Measurements from ENCODE around the gene ULK1.

The ULK1 gene

DNA sequence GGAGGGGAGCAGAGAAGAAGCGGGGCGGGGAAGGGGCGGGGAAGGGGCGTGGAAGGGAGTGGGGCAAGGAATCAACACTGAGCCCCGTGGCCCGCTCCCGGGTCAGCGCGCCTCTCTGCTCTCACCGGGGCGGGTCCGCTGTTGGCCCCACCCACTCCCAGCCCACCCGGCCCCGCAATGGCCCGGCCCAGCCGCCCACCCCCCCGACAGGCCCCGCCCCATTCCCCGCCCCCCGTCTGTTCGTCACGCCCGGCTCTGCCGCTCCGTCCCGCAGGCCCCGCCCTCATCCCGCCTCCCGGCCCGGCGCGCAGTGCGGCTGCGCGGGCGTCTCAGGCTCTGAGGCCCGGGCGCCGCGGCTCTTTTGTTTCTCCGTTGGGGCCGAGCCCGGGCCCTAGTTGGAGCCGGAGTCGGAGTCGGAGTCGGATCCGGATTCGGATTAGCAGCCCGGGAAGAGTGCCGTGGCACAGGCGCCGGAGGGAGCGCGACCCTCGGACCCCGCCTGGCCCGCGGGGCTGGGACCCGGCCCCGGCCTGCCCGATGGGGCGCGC, at the start of gene ULK1:
ULK1 (plus strand) TSS at position 310 of the 548 bp plus-strand sequence. CDS start 380 bp downstream, outside the sequence.
- peak; percentile 95 for DNase-seq

DNA sequence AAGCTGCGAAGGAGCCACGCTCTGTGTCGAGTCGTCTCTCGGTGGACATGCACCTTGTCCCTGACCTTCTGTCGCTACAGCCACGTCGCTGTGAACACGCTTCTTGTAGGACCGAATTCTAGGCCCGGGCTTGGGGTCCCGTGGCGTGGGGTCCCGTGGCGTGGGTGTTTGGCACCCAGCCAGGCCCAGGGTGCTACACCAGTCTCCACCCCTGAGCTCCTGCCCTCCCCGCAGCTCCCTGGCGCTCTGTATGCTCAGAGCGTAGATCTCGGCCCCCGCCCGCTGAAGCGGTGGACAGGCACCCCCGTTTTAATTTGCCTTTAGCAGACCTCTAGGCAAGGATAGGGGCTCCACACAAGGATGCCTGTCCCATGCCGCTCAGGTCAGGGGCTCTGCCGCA, 49.8 kb upstream of the ULK1 start:
- DNase-seq: no peak

DNA sequence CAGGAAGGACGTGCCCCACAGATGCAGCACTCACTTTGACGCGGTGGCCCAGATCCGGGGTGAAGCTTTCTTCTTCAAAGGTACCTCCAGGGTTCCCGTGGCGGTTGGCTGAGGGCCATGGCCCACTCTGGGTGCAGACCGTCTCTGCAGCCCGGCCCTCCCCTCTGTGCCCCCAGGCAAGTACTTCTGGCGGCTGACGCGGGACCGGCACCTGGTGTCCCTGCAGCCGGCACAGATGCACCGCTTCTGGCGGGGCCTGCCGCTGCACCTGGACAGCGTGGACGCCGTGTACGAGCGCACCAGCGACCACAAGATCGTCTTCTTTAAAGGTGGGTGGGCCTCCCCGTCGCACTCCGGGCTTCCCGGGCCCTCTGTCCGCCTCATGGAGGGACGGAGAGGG, 49.3 kb upstream of the ULK1 start:
- DNase-seq: no peak

DNA sequence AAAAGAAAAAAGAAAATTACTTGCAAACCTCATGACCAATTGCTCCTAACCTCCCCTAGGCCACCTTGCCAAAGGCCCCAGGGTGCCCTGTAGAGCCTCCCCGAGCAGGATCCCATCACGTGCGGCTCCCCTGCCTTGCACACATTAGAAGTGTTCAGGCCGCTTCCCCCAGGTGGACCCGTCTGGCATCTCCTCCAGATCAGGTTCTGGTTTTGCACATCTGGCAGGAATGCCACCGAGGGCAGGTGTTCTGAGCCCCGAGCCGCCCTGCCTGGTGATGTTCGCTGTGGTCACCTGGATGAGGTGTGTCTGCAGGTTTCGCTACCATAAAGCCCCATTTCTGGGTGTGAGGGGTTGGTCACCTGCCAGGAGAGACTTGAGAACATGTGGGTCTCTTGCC, 47.0 kb upstream of the ULK1 start:
- no peak for DNase-seq

DNA sequence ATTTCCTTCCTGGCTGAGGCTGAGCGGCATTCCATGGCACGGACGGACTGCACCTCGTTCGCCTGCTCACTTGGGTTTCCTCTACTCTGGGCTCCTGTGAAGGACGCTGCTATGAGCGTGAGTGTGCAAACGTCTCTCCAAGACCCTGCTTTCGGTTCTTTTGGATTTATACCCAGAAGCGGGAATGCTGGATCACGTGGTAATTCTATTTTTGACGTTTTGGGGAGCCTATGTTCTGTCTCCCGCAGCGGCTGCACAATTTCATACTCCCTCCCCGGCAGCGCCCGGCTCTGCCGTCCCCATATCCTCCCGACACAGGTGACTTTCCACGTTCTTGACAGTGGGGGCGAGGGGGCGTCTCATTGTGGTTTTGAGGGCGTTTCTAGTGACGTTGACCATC, 45.7 kb upstream of the ULK1 start:
- no peak for DNase-seq

DNA sequence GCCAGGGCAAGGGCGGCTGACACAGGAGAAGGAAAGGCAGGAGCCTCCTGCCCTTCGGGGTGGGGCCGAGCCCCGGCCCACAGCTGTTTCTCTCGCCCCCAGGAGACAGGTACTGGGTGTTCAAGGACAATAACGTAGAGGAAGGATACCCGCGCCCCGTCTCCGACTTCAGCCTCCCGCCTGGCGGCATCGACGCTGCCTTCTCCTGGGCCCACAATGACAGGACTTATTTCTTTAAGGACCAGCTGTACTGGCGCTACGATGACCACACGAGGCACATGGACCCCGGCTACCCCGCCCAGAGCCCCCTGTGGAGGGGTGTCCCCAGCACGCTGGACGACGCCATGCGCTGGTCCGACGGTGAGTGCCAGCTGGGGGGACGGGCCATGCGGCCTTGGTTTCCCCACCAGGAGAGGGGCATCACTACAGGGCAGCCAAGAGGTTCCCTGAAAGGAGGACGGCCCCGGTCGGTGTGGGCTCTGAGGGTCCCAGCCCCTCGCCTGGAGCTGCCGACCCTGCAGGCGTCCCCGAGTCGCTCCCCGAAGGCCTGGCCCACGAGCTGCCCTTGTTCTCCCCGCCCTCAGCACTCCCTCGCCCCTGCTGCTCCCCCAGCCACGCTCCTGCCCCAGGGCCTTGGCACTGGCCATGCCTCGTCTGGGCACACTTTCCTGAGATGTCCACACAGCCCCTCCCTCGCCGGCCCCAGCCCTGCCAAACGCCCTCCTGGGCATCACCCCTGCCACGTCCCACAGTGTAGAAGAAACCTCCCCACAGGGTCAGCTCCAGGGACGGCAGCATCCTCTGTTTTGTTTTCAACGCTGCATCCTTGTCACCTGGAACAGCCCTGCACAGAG, 44.5 kb upstream of the ULK1 start:
- no peak for DNase-seq

DNA sequence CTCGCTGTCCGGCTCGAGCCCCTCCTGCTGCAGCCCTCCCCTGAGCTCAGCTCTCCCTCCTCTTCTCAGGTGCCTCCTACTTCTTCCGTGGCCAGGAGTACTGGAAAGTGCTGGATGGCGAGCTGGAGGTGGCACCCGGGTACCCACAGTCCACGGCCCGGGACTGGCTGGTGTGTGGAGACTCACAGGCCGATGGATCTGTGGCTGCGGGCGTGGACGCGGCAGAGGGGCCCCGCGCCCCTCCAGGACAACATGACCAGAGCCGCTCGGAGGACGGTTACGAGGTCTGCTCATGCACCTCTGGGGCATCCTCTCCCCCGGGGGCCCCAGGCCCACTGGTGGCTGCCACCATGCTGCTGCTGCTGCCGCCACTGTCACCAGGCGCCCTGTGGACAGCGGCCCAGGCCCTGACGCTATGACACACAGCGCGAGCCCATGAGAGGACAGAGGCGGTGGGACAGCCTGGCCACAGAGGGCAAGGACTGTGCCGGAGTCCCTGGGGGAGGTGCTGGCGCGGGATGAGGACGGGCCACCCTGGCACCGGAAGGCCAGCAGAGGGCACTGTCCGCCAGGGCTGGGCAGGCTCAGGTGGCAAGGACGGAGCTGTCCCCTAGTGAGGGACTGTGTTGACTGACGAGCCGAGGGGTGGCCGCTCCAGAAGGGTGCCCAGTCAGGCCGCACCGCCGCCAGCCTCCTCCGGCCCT, 43.4 kb upstream of the ULK1 start:
- peak; percentile 43 for DNase-seq

- no peak for DNase-seq
Measured at GRCh38 chr12:131851741-131852550, 42.5 kb upstream of the ULK1 start.

- no peak for DNase-seq
Measured at GRCh38 chr12:131852551-131853299, 41.7 kb upstream of the ULK1 start.

- DNase-seq: no peak
Measured at GRCh38 chr12:131853832-131854797, 40.3 kb upstream of the ULK1 start.

DNA sequence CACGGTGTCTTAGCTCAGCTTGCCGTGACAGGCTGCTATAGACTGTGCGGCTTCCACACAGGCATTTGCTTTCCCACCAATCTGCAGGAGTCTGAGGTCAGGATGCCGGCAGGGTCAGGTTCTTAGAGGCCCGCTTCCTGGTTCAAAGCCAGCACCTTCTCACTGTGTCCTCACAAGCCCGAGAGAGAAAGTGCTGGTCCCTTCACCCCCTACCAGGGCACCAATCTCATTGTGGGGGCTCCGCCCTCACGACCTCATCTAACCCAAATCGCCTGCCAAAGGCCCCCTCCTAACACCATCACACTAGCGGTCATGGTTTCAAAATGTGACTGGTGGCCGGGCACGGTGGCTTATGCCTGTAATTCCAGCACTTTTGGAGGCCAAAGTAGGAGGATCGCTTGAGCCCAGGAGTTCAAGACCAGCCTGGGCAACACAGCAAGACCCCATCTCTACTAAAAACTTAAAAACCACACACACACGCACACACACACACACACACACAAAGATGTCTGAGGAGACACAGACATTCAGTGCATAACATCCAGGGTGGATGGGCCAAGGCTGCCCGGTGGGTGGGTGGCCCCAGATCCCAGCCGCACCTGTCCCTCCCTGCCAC, 39.5 kb upstream of the ULK1 start:
- no peak for DNase-seq

DNA sequence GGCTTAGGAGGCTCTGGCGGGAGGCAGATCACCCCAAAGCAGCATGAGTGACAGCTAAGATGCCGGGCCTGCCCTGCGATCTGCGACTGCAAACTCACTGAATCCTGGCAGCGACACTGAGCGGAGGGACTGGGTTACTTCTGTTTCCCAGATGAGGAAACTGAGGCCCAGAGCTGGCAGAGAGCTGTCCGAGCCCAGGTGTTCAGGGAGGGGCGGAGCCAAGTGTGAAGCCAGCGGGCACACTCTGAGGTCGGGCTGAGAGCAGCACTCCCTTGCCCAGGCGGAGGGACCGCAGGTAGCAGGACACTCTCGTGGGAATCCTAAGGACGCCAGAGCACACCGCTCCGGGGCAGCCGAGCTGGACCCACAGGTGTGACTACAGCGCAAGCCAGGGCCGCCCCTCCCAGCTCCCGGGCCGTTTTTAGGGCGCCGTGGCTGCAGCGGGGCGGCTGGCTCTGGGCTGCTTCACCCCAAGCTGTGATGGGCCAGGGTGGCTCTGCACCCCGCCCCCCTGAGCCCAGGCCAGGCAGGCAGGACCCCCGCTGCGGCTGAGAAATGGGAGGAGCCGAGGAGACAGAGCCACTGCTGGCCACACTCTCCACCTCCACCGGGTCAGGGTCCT, 38.8 kb upstream of the ULK1 start:
- no peak for DNase-seq

- DNase-seq: no peak
Measured at GRCh38 chr12:131856366-131857097, 37.9 kb upstream of the ULK1 start.

DNA sequence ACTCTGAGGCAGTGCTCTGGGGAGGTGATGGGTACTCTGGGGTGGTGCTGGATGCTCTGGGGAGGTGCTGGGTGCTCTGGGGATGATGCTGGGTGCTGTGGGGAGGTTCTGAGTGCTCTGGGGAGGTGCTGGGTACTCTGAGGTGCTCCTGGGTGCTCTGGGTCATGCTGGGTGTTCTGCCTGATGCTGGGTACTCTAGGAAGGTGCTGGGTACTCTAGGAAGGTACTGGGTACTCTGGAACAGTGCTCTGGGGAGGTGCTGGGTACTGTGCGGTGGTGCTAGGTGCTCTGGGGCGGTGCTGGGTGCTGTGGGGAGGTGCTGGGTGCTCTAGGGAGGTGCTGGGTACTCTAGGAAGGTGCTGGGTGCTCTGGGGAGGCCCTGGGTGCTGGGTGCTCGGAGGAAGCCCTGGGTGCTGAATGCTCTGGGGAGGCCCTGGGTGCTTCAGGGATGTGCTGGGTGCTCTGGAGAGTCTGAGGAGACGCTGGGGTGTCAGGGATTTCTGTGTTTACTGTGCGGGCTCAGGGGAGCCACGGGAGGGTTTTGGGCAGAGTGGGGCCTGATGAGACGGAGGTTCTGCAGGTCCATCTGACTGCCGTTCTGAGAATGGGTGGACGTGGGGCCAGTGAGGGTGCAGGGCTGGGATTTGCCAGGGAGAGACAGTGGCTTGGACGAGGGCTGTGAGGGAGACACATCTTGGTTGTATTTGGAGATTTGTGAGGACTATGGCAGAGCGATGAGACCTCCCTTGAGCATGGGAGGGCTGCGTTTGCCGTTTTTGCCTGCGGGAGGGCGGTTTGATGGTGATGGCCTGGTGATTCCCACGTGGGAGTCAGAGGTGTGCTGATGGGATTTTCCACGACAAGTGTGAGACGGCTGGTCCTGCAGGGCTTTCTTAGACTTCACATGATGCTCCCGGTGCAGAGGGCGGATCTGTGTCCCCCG, 36.2 kb upstream of the ULK1 start:
- DNase-seq: no peak

DNA sequence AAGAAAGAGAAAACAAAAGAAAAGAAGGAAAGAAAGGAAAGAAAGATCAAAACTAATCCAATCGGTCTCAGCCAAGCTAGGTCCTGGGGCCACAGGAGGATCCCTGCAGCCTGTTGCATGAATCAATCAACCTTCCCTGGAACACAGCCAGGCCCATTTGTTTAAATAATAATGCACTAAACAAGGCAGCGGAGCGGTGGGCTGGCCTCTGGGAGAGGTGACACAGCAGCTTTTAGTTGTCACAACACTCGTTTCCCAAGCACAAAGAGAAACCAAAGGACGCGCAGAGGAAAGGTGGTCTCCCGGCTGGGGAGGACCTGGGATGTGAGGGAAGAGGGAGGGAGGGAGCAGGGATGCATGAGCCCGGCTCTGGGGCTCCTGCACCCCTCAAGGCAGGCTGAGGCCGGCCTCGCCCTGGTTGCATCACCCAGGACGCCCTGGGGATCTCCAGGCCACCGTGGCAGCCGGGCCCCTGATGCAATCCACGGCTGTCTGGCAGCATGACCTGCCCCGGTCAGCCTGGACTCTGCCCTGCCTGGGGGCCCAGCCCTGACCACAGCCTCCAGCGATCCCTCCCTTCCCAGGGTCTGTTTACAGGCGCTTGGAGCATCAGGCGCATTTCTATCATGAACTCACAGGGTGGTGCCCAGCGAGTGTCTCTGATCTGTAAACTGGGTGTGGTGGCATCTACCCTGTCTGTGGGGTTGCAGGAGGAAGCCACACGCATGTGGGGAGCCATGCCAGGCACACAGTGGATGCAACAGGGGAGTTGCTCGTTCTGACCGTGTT, 33.8 kb upstream of the ULK1 start:
- no peak for DNase-seq

DNA sequence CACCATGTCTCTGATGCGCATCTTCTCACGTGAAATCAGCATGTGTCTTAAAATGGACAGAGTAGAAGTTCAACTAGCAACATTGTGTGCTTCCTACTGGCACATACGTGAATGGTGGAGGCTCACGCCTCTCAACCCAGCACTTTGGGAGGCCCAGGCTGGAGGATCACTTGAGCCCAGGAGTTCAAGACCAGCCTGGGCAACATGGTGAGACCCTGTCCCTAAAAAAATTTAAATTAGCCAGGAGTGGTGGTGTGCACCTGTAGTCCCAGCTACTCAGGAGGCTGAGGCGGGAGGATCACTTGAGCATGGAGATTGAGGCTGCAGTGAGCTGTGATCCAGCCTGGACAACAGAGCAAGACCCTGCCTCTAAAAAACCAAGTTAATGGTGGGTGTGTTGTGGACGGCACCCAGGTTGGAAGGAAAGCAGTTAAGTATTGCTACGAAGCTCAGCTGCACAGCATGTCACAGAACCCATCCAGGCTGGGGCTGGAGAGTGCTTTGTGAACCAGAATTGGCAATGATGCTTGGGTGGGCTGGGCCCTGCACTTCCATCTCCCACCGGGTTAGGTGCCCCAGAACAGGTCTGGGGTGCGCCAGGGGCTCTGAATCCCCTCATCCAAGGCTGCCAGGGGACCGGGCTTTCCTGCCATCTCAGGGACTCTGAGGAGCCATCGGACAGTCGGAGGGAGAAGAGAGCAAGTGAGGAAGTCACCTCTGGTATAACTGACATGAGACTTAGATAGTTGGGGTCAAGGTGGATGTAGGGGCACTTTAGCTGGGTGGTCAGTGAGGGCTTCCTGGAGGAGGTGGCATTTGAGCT, 33.0 kb upstream of the ULK1 start:
- no peak for DNase-seq

GRCh38 chr12:131862084-131862441, 32.4 kb upstream of the ULK1 start:
- DNase-seq: no peak
